H1 (cell line): Measurements from ENCODE around the gene GDF15. TPM values are rescaled to one million over a fixed set of nuclear protein-coding genes. Genes with fewer than 3 reads are reported as not detected.

Source experiments
- CTCF ChIA-PET: fragments of 300-600 bp; sonication (Branson Sonifier 250); formaldehyde crosslinking; loops from one replicate; lab custom pipeline; 2021; ENCODE audit not compliant: partially characterized antibody; lab: Charles Lee
- POLR2A ChIA-PET: fragments of 300-600 bp; sonication (Branson Sonifier 250); formaldehyde crosslinking; loops from one replicate; lab custom pipeline; 2021; ENCODE audit warnings: inconsistent platforms; ENCODE audit not compliant: partially characterized antibody; lab: Charles Lee
- DNase-seq, 2 experiments: peaks; one replicate each; pipeline versions ENCODE4 v3.0.0 to v3.0.0-alpha.2; 2010 to 2022; ENCODE audit warnings: low spot score in 2 of 2, low read depth in 1 of 2, mixed read lengths in 1 of 2
- FAIRE-seq: peaks from 2 replicates; lab custom pipeline; 2011; peaks lifted over from hg19 to GRCh38; lab: Jason Lieb, UNC
- H2AFZ ChIP-seq: 2 replicates; pipeline ENCODE4 v1.8.1; 2012; ENCODE audit warnings: low read length, inconsistent platforms
- H2AK5ac ChIP-seq: 2 replicates; pipeline ENCODE4 v1.6.1; 2013; ENCODE audit warnings: low read depth, low read length
- H2BK120ac ChIP-seq: replicated peaks from 2 replicates; pipeline ENCODE3; 2013; ENCODE audit warnings: low read depth, low read length, inconsistent platforms
- H2BK12ac ChIP-seq: 2 replicates; pipeline ENCODE4 v1.6.1; 2013; ENCODE audit warnings: low read depth, low read length
- H2BK15ac ChIP-seq: 2 replicates; pipeline ENCODE4 v1.6.1; 2013; ENCODE audit warnings: low read length
- H2BK20ac ChIP-seq: 2 replicates; pipeline ENCODE4 v1.6.1; 2013; ENCODE audit warnings: low read length
- H2BK5ac ChIP-seq: 2 replicates; pipeline ENCODE4 v1.6.1; 2013; ENCODE audit warnings: low read depth, low read length
- H3K14ac ChIP-seq: 2 replicates; pipeline ENCODE4 v1.6.1; 2013; ENCODE audit warnings: inconsistent platforms; ENCODE audit not compliant: insufficient read length
- H3K18ac ChIP-seq: 2 replicates; pipeline ENCODE4 v1.6.1; 2013; ENCODE audit warnings: low read length; ENCODE audit errors: extremely low read depth
- H3K23ac ChIP-seq: 2 replicates; pipeline ENCODE4 v1.6.1; 2013; ENCODE audit warnings: inconsistent platforms; ENCODE audit not compliant: insufficient read length
- H3K23me2 ChIP-seq: 2 replicates; pipeline ENCODE4 v1.6.1; 2013; ENCODE audit warnings: low read depth, low read length
- H3K27ac ChIP-seq: 2 replicates; pipeline ENCODE4 v1.6.1; 2011; ENCODE audit warnings: low read depth, low read length, inconsistent platforms
- H3K27me3 ChIP-seq, 4 experiments: replicated peaks in 1 of 4; 1 replicate in 1 of 4; 2 replicates in 3 of 4; pipeline versions ENCODE4 v1.6.1 to v1.8.1; 2011 to 2013; ENCODE audit warnings: low read length in 3 of 4, mild to moderate bottlenecking in 3 of 4, inconsistent platforms in 2 of 4, mixed read lengths in 2 of 4, moderate library complexity in 1 of 4; ENCODE audit not compliant: control insufficient read depth in 3 of 4, insufficient read depth in 3 of 4; ENCODE audit errors: extremely low read depth in 1 of 4
- H3K36me3 ChIP-seq, 4 experiments: 2 replicates each; pipeline versions ENCODE4 v1.6.1 to v1.8.1; 2011 to 2013; ENCODE audit warnings: mild to moderate bottlenecking in 4 of 4, low read length in 3 of 4, moderate library complexity in 2 of 4, control low read depth in 1 of 4, inconsistent platforms in 1 of 4; ENCODE audit not compliant: insufficient read depth in 4 of 4, control insufficient read depth in 2 of 4
- H3K4ac ChIP-seq: replicated peaks from 2 replicates; pipeline ENCODE3; 2013; ENCODE audit warnings: low read length, low read depth, mixed read lengths, inconsistent platforms; ENCODE audit not compliant: insufficient read length
- H3K4me1 ChIP-seq, 4 experiments: replicated peaks in 1 of 4; 1 replicate in 1 of 4; 2 replicates in 3 of 4; pipeline versions ENCODE4 v1.6.1 to v1.8.1; 2011 to 2013; ENCODE audit warnings: low read length in 3 of 4, inconsistent platforms in 2 of 4, mixed read lengths in 1 of 4; ENCODE audit not compliant: insufficient read depth in 4 of 4, control insufficient read depth in 3 of 4
- H3K4me2 ChIP-seq, 2 experiments: 2 replicates each; pipeline versions ENCODE4 v1.6.1 to v1.8.1; 2011 to 2013; ENCODE audit warnings: low read depth in 2 of 2, low read length in 2 of 2, control low read depth in 1 of 2, inconsistent platforms in 1 of 2, mild to moderate bottlenecking in 1 of 2; ENCODE audit not compliant: insufficient read depth in 1 of 2
- H3K4me3 ChIP-seq, 4 experiments: fragments of 200-600, 300-600 bp in 1 of 4; sonication (generic), shearing (Covaris generic), sonication (Bioruptor Twin) in 1 of 4; 2 replicates each; pipeline versions ENCODE4 v1.5.1 to v1.8.1; 2011 to 2016; ENCODE audit warnings: low read length in 4 of 4, low read depth in 3 of 4, control low read depth in 2 of 4, inconsistent platforms in 2 of 4, mild to moderate bottlenecking in 2 of 4, mixed read lengths in 1 of 4, moderate library complexity in 1 of 4; ENCODE audit not compliant: insufficient read depth in 2 of 4; ENCODE audit errors: extremely low read depth in 1 of 4
- H3K56ac ChIP-seq: replicated peaks from 2 replicates; pipeline ENCODE3; 2013; ENCODE audit warnings: low read depth, mild to moderate bottlenecking, mixed read lengths, low read length, inconsistent platforms; ENCODE audit not compliant: insufficient read length
- H3K79me1 ChIP-seq: 2 replicates; pipeline ENCODE4 v1.6.1; 2013; ENCODE audit warnings: low read depth, low read length, control low read depth
- H3K79me2 ChIP-seq, 2 experiments: 2 replicates each; pipeline versions ENCODE4 v1.6.1 to v1.8.1; 2012 to 2013; ENCODE audit warnings: low read length in 2 of 2, mild to moderate bottlenecking in 2 of 2, inconsistent platforms in 1 of 2; ENCODE audit not compliant: insufficient read depth in 2 of 2, control insufficient read depth in 1 of 2
- H3K9ac ChIP-seq, 4 experiments: replicated peaks in 1 of 4; 1 replicate in 1 of 4; 2 replicates in 3 of 4; pipeline versions ENCODE4 v1.6.1 to v1.8.1; 2011 to 2013; ENCODE audit warnings: low read depth in 3 of 4, low read length in 3 of 4, control low read depth in 2 of 4, mild to moderate bottlenecking in 2 of 4, moderate library complexity in 2 of 4, inconsistent platforms in 1 of 4; ENCODE audit errors: extremely low read depth in 1 of 4
- H3K9me3 ChIP-seq, 2 experiments: 2 replicates each; pipeline versions ENCODE4 v1.6.1 to v1.8.1; 2012 to 2013; ENCODE audit warnings: mild to moderate bottlenecking in 2 of 2, moderate library complexity in 2 of 2, control low read depth in 1 of 2, inconsistent platforms in 1 of 2, low read depth in 1 of 2, low read length in 1 of 2, mixed read lengths in 1 of 2; ENCODE audit not compliant: insufficient read depth in 2 of 2
- H4K20me1 ChIP-seq, 2 experiments: replicated peaks in 1 of 2; 2 replicates each; pipeline versions ENCODE3 to v1.8.1; 2011 to 2013; ENCODE audit warnings: inconsistent platforms in 2 of 2, low read length in 2 of 2, mild to moderate bottlenecking in 1 of 2; ENCODE audit not compliant: insufficient read depth in 2 of 2, control insufficient read depth in 1 of 2
- H4K5ac ChIP-seq: 2 replicates; pipeline ENCODE4 v1.6.1; 2013; ENCODE audit warnings: low read length, low read depth, mixed read lengths, inconsistent platforms; ENCODE audit not compliant: insufficient read length
- H4K8ac ChIP-seq: 2 replicates; pipeline ENCODE4 v1.8.0; 2013; ENCODE audit warnings: mild to moderate bottlenecking, moderate library complexity, low read length, inconsistent platforms; ENCODE audit not compliant: insufficient read depth; ENCODE audit errors: extremely low read depth
- H4K91ac ChIP-seq: replicated peaks from 2 replicates; pipeline ENCODE3; 2013; ENCODE audit warnings: low read length, mixed read lengths, inconsistent platforms; ENCODE audit not compliant: insufficient read length
- BCL11A ChIP-seq, 2 experiments: IDR thresholded peaks; one replicate each; pipeline ENCODE4 v1.6.1; 2011; ENCODE audit warnings: low read depth in 2 of 2, low read length in 2 of 2, mild to moderate bottlenecking in 2 of 2
- CHD1 ChIP-seq: IDR thresholded peaks from 2 replicates; pipeline ENCODE4 v1.6.1; 2012; ENCODE audit warnings: low read depth, low read length, improper control_type of control experiment
- CREB1 ChIP-seq: IDR thresholded peaks from 2 replicates; pipeline ENCODE4 v1.6.1; 2012; ENCODE audit warnings: inconsistent platforms
- CTBP2 ChIP-seq: IDR thresholded peaks from 2 replicates; pipeline ENCODE4 v1.7.0; 2011; ENCODE audit warnings: borderline replicate concordance, mild to moderate bottlenecking, moderate library complexity, mixed read lengths, low read length; ENCODE audit not compliant: insufficient read depth, insufficient read length
- KDM1A ChIP-seq: fragments of 200-600, 300-600 bp; sonication (generic); IDR thresholded peaks from 2 replicates; pipeline ENCODE4 v1.7.1; 2016; ENCODE audit warnings: mild to moderate bottlenecking, low read length, borderline replicate concordance
- PHF8 ChIP-seq: fragments of 200-600 bp; sonication (generic); conservative IDR thresholded peaks from 2 replicates; pipeline ENCODE4 v1.7.1; 2012; ENCODE audit warnings: low read depth, mild to moderate bottlenecking, inconsistent platforms, low read length, moderate library complexity
- RAD21 ChIP-seq, 2 experiments: IDR thresholded peaks in 1 of 2; conservative IDR thresholded peaks in 1 of 2; 2 replicates each; pipeline ENCODE4 v1.6.1; 2011; ENCODE audit warnings: low read depth in 2 of 2, low read length in 2 of 2, improper control_type of control experiment in 1 of 2, inconsistent platforms in 1 of 2, mild to moderate bottlenecking in 1 of 2, moderate library complexity in 1 of 2
- RNF2 ChIP-seq: fragments of 200-900, 300-1000 bp; sonication (generic); IDR thresholded peaks from 2 replicates; pipeline ENCODE4 v1.7.1; 2016; ENCODE audit warnings: borderline replicate concordance, low read depth, mild to moderate bottlenecking, antibody characterized with exemption, low read length; ENCODE audit not compliant: poor library complexity, severe bottlenecking; ENCODE audit errors: missing control alignments
- SIN3A ChIP-seq, 2 experiments: IDR thresholded peaks in 1 of 2; conservative IDR thresholded peaks in 1 of 2; 2 replicates each; pipeline ENCODE4 v1.6.1; 2011 to 2012; ENCODE audit warnings: low read length in 2 of 2, improper control_type of control experiment in 1 of 2, low read depth in 1 of 2, mild to moderate bottlenecking in 1 of 2
- SIX5 ChIP-seq: IDR thresholded peaks from 2 replicates; pipeline ENCODE4 v1.6.1; 2011; ENCODE audit warnings: mild to moderate bottlenecking, low read depth, low read length
- SRF ChIP-seq: IDR thresholded peaks from 2 replicates; pipeline ENCODE4 v1.6.1; 2011; ENCODE audit warnings: mild to moderate bottlenecking, low read depth, low read length, moderate library complexity
- YY1 ChIP-seq: IDR thresholded peaks from 2 replicates; pipeline ENCODE4 v1.6.1; 2011; ENCODE audit warnings: low read depth, mild to moderate bottlenecking, low read length
- WGBS, 2 experiments: shearing (Covaris generic) in 1 of 2; methylation state at CpG; one replicate each; pipeline versions ENCODE4 v1.1.6 to v1.1.7; 2013 to 2015; ENCODE audit warnings: low lambda C conversion rate in 2 of 2, mixed read lengths in 2 of 2, inconsistent platforms in 1 of 2, low coverage in 1 of 2, missing lambda C conversion rate in 1 of 2; ENCODE audit not compliant: insufficient replicate concordance in 2 of 2, insufficient coverage in 1 of 2, insufficient read length in 1 of 2; ENCODE audit errors: extremely low coverage in 1 of 2, missing lambda C conversion rate in 1 of 2; 5-methylcytosine and 5-hydroxymethylcytosine counted together
- polyA plus RNA-seq, 7 experiments: library from polyadenylated mRNA; depleted of rRNA in 3 of 7; stranded (reverse) in 5 of 7; unstranded in 2 of 7; fragments of >200 nt in 5 of 7; fragments of 200-250 nt in 2 of 7; gene quantifications; 1 replicate in 5 of 7; 2 replicates in 1 of 7; 4 replicates in 1 of 7; pipeline versions ENCODE4 v1.2.1 to v1.2.3, GENCODE V29; 2011 to 2013; ENCODE audit warnings: missing spikeins in 2 of 7, mixed read lengths in 2 of 7
- total RNA-seq: library from RNA; stranded (reverse); fragmentation: NEBNext Ultra II Directional; extraction: Animal tissue kit (Norgen Biotek cat#: 25700); gene quantifications from 2 replicates; pipeline ENCODE4 v1.2.1, GENCODE V29; 2021

GDF15 gene
- total and polyA plus RNA-seq, 2 of the 8 experiments (the other 6 are each of a cell fraction or from before 2014, with no cell fraction given): 4.1 to 8.5 TPM

- no peak overlapping the region for H3K4me3 ChIP-seq
- H3K4me1 ChIP-seq: peaks cover 1 to 8% (median 5%) of the 10 kb centered on the region in 4 experiments; a peak in 5 of 7 replicates
- H4K5ac ChIP-seq: no peak overlapping the region
- TF ChIP-seq BCL11A (IDR thresholded peaks at IDR 0.05; ENCODE audit: low read depth in 2 of 2, low read length in 2 of 2) (no peak), SIN3A (conservative IDR thresholded peaks at IDR 0.05 in 1 of 2, IDR thresholded peaks at IDR 0.05 in 1 of 2; ENCODE audit: low read depth in 1 of 2, low read length in 2 of 2) (no peak), CTBP2 (no peak), RAD21 (IDR thresholded peaks at IDR 0.05 in 1 of 2, conservative IDR thresholded peaks at IDR 0.05 in 1 of 2; ENCODE audit: low read depth in 2 of 2, low read length in 2 of 2) (no peak), RNF2 (no peak), SIX5 (no peak), SRF (no peak), YY1 (no peak), PHF8 (no peak), CREB1 (no peak), CHD1 (no peak), KDM1A (no peak)
- H4K20me1 ChIP-seq: no peaks in the 10 kb centered on the region
- no peak overlapping the region for H4K8ac ChIP-seq
- H2AFZ ChIP-seq: no peak overlapping the region
- H3K27me3 ChIP-seq: no peaks in the 10 kb centered on the region
- CTCF ChIA-PET: interaction anchor here (0.5 to 8.1 kb wide), 9 partner anchors 12 to 92 kb away, joined by 3 to 69 read pairs (median 17); partner anchors contain the start of gene GDF15
- no peak overlapping the region for H3K4ac ChIP-seq
- 0 out of 2 replicates have a peak overlapping the region, but pooled peaks have one; percentile 34 for H2BK20ac ChIP-seq
- H3K23me2 ChIP-seq: no peaks in the 10 kb centered on the region
- H3K79me2 ChIP-seq: no peaks in the 10 kb centered on the region
- no peak overlapping the region for H3K27ac ChIP-seq
- no peak overlapping the region for H2AK5ac ChIP-seq
- no peaks in the 10 kb centered on the region for H3K79me1 ChIP-seq
- H3K4me2 ChIP-seq: no peak overlapping the region
- H3K23ac ChIP-seq: no peak overlapping the region
- peaks cover 0 to 2% of the 10 kb centered on the region in 2 experiments; a peak in 1 of 4 replicates for H3K9me3 ChIP-seq
- no peak overlapping the region for H4K91ac ChIP-seq
- POLR2A ChIA-PET: interaction anchor here (1.5 to 2.3 kb wide), 2 partner anchors 13 to 80 kb away, joined by 3 to 8 read pairs; partner anchors contain the start of gene JUND
- no peak overlapping the region for H2BK12ac ChIP-seq
- no peak overlapping the region for H2BK120ac ChIP-seq
- H2BK5ac ChIP-seq: no peak overlapping the region
- no peak overlapping the region for H3K18ac ChIP-seq
- no peak overlapping the region for H3K9ac ChIP-seq
- no peak overlapping the region for H3K14ac ChIP-seq
- H2BK15ac ChIP-seq: no peak overlapping the region
- DNase-seq: no peak
- H3K36me3 ChIP-seq: peaks cover 2 to 14% (median 3%) of the 10 kb centered on the region in 4 experiments; a peak in 5 of 8 replicates
- FAIRE-seq: no peak
- H3K56ac ChIP-seq: no peak overlapping the region
- WGBS, 2 experiments: 91% methylated on average over 8 of the region's 8 CpGs; no CpG with 5 or more reads in 1 of the 2 experiments
Measured at GRCh38 chr19:18361646-18362045, 24.3 kb upstream of the GDF15 start.
